NCI-H2227 treated with DMSO at 0.1 percent for 48 hours (cell line): ENCODE measurements around the gene CD164L2.

ENCODE experiments used
- DNase-seq: peaks from one replicate; lab custom pipeline; 2025; lab: John Stamatoyannopoulos, UW

The CD164L2 gene

DNA sequence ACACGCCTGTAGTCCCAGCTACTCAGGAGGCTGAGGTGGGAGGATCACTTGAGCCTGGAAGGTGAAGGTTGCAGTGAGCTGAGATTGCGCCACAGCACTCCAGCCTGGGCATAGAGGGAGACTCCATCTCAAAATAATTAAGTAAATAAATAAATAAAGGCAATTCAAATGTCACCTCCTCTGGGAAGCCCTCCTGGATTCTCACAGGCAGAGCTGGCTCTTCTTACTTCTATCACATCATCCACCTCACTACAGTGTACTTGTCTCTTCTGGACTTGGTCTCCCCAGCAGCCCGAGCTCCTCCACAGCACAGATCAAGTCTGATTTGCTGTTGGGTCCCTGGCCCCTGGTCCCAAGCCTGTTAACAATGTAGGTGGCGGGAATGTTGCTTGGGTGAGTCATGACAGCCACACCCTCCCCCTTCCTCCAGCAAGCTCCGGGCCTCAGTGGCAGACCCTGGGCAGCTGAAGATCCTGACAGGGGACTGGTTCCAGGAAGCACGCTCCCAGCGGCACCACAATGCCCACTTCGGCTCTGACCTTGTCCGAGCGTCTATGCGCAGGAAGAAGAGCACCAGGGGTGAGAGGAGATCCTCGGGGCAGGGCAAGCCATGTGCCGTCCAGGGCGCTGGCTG lies 36.0 kb downstream of the CD164L2 start:
- no peak for DNase-seq

DNA sequence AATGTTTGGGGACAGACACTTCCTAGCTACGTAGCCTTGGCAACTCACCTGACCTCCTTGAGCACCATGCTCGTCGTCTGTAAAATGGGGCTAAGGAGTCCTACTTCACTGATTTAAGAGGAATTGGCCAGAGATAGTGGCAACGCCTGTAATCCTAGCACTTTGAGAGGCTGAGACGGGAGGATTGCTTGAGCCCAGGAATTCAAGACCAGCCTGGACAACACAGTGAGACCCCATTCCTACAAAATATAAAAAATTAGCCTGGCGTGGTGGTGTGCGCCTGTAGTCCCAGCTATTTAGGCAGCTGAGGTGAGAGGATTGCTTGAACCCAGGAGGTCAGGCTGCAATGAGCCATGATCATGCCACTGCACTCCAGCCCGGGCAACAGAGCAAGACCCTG lies 36.8 kb downstream of the CD164L2 start:
- DNase-seq = no peak

DNA sequence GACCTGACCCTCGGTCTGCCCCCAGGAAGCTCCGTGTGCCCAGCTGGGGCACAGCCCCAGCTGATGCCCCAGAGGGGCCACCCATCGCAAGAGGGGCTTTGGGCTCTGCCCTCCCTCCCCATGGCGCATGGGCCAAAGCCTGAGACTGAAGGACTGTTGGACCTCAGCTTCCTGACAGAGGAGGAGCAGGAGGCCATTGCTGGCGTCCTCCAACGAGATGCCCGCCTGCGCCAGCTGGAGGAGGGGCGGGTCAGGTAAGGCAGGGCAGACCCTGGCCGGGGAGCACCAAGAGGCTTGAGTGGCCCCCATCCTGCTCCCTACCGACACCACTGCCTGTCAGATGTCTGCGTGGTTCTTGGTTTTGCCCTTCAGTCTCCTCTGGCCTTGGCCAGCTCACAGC lies 37.9 kb downstream of the CD164L2 start:
- DNase-seq = no peak

DNA sequence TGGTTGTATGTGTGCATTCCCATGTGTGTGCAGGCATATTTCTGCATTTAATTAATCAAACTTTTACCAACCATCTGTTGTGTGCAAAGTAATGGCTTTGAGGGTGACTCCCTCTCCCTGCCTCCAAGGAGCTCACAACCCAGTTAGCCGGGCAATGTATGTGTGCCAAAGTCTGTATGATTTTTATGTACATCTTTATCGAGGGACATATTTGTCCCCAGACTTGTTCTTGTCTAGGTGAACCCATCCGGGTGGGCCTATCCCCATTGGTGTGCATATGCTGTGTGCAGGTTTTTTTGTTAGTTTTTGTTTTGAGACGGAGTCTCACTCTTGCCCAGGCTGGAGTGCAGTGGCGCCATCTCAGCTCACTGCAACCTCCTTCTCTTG lies 39.5 kb downstream of the CD164L2 start:
- DNase-seq = no peak

GRCh38 chr1:27342778-27343638 lies 40.1 kb downstream of the CD164L2 start:
- DNase-seq = no peak

DNA sequence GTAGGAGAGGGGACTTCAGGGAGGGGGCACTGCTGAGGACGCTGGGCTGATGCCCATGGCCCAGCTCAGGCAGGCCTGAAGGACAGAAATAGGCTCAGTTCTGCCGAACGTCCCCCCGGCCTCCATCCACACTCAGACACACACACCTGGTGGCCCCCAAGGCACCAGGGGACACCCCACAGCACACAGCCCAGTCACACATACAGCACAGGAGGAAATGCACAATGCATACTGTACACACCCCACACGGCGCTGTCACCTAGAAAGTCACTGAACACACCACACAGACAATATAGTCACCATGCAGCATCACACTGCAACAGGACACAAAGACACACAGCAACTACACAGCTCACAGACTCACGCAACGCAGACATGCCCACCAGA lies 40.7 kb downstream of the CD164L2 start:
- DNase-seq = no peak

DNA sequence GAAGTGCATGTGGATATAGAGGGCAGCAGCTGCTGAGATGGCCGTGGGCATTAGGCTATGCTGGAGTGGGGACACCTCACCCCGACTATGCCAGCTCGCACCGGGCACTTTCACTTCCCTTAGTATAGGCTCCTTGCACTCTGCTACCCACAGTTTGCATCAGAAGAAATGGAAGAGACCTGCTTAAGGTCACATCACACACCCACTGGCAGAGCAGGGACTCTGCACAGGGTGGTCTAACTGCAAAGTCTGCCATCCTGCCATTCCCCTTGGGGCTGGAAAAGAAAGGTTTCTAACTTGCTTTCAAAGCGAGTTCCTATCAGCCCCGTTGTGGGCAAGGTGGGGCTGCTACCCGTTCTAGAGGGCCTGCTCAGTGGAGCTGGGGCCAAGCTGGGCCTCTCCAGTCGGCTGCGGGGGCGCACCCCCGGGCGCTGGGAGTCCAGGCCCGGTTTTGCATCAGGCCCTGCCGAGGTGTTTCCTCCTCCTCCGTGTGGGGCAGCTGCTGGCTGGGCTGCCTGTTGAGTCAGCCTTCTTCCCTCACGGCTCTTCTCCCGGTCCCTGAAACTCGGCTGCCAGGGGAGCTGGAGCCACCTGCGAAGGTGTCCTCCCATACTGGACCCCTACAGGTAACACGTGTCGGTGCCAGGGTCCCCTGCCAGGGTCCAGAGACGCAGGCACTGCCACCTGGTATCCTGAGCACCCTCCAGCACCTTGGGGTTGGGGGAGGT lies 41.4 kb downstream of the CD164L2 start, which contains the start of gene SYTL1:
TSS of gene SYTL1 (plus strand) at position 498 of the 728 bp plus-strand sequence. CDS start 3,313 bp downstream, outside the sequence.
- DNase-seq = peak; percentile 35

DNA sequence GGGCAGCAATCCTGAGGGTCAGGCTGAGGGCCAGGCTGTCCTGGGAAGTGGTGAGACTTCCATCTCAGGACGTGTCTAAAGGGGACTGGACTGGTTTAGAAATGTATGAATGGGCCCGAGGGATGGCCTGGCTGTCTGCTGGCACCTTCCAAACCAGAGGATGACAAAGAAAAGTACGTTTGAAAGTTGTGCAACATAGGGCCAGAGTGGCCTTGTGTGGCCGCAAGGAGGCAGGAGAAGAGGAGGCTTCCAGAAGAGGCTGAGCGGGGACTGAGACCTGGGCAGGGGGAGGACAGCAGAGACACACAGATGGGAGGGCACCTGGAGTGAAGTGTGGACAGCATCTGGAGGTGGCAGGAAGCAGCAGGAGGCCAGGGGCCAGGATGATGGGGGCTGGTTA lies 43.9 kb downstream of the CD164L2 start:
- DNase-seq = no peak

- no peak for DNase-seq
Observed at GRCh38 chr1:27338751-27339150, 44.4 kb downstream of the CD164L2 start.

DNA sequence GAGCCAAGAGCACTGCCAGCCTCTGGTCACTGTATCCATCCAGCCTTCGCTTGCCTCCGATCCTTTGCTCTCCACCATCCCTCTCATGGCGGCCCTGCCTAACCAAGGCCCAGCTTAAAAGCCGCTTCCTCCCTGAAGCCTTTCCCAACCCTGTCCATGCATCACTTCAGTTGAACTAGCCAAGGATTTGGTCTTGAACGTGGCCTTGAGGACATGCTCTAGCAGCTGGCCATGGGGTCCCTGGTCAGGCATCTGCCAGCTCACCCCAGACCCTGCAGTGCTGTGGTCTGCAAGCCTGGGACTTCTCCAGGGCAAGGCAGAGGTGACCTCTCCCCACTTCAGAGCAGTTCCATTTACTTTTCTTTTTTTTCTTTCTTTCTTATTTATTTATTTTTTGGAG lies 46.4 kb downstream of the CD164L2 start:
- no peak for DNase-seq

DNA sequence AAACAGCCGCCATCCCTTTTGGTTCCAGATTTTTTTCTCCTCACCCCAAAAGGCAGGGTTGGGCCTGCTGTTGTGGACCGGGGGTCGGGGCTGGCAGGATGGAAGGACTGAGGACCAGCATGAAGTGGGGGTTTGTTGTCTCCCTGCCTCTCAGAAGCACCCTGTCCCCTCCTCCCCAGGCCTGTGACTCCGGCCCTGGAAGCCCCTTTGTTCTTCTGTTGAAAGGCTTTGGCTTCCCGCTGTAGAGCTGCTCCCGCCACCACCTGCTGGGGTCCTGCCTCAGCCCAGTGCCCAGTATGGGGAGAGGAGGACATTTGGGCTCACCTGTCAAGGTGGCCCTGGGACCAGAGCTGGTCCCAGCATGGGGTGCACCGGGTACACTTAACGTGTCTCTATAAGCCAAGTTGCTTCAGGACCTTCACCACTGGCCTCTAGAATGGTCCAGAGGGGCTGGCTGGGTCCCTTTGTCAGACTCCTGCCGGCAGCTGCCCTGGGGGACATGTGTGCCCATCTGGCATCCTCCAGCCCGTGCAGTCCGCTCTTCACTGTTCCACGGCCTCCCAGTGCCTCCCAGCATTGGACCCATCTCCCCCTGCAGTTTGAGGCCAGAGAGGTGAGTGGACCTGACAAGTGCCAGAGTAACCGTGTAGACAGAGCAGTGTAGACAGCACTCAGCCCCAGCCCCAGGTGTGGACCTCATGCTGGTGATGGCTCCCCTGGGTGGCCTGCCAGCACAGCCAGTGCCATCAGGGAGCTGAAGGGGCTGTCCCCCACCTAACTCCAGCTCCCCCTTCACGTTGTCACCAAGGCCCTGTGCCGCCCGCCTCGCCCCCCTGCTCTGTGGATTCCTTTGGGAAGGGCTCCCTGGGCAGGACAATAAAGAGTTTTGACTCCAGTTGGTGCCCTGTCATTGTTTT lies 47.4 kb downstream of the CD164L2 start:
- DNase-seq = no peak

DNA sequence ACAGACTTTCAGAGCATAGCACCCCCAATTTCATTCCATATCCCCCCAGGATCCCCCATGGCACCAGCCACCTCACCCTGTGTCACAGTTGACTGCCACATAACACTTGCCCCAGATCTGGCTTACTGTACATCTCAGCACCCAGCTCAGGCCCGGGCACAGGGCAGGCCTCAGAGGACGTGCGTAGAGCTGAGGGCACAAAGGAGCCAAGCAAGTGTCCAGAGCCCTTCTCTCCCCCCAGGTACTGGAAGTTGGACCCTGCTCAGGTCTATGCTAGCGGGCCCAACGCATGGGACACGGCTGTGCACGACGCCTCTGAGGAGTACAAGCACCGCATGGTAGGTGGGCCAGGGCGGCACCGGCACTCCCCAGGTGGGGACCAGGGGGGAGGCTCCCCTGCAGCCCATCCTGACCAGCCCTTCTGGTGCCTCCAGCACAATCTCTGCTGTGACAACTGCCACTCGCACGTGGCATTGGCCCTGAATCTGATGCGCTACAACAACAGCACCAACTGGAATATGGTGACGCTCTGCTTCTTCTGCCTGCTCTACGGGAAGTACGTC lies 49.3 kb downstream of the CD164L2 start:
- no peak for DNase-seq

DNA sequence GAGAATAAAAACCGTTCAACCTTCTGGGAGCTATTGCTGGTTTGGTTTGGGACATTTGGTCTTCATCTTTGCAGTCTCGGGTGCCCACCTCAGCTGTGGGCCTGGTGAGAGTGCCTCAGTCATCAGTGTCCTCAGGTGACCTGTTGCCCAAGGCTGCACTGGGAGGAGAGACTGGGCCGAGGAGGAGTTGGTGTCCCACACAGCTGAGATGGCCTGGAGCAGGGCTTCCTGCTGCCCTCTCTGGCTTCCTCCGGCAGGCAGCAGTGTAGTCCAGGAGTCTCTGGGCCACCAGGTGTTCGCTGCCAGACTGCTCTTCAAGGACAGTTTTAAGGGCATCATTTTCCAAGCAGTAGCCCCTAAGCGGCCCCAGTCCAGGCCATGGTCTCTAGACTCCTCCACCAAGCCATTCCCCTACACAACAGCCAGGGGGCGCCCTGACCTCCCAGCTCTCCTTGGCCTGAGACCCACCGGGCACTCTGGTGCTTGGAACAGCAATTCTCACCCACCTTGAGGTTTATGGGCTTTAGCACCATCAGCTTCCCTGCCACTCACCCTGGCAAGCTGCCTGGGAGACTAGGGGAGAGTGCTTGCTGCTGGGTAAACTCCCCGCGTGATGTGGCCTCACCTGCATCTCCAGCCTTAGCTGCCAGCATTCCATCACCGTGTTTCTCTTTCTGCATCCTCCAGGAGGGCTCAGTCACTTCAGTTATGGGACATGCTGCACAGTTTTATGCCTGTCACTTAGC lies 50.4 kb downstream of the CD164L2 start:
- no peak for DNase-seq

GRCh38 chr1:27331922-27332321 lies 51.2 kb downstream of the CD164L2 start:
- DNase-seq = no peak

GRCh38 chr1:27331426-27331825 lies 51.7 kb downstream of the CD164L2 start:
- DNase-seq = no peak

DNA sequence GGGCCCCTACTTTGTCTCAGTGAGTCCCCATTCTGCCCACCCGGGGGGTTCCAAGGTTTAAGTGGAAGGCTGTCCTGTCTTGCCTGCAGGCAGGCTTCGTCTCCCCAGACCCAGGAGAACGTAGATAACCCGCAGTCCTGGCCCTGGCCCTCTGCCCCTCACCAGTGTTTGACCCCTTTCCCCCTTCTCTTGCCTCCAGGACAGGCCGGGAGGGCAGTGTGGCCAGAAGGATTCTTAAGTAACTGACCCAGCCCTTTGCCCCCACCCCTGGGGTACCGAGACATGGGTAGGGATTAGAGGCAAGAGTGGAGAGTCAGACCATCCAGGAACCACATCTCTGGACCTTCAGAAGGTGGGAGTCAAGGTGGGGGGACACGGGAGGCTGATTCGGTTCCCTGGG lies 52.3 kb downstream of the CD164L2 start:
- DNase-seq = no peak
